GM12892 (cell line): ENCODE data around the gene CCDC92B.

ENCODE experiments used
- POLR2A ChIP-seq: IDR thresholded peaks from 2 replicates; pipeline ENCODE4 v1.6.1; 2011; ENCODE audit warnings: low read depth, low read length, control low read depth
- POLR2AphosphoS5 ChIP-seq: IDR thresholded peaks from 2 replicates; pipeline ENCODE4 v1.6.1; 2011; ENCODE audit warnings: low read depth, low read length, control low read depth
- TAF1 ChIP-seq: IDR thresholded peaks from 2 replicates; pipeline ENCODE4 v1.6.1; 2011; ENCODE audit warnings: low read depth, mild to moderate bottlenecking, control low read depth, low read length, borderline replicate concordance

DNA sequence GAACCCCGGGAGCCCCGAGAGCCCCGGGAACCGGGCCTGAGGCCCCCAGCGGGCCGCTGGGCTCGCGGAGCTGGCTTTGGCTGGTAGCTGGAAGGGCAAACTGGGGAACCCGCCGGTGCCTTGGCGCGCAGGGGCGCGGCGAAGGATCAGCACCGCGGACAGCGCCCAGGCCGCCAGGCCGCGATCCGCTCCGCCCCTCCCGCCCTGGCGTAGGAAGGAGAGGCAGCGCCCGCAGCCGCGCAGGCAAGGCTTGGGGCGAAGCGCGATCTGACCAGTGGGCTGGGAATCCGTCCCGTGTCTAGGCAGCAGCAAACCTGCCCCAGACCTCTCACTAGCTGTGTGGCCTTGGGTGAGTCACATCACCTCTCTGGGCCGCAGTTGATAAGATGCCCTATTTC, 331 bp upstream of the CCDC92B start:
- TF ChIP-seq POLR2A (no peak), POLR2AphosphoS5 (no peak), TAF1 (no peak)
